GM18519 (cell line): ENCODE measurements around the gene FAT2.

Source experiments
- ATAC-seq: cut with Tn5 transposase; IDR thresholded peaks from one replicate; pipeline ENCODE4 v1.9.1; 2021; ENCODE audit warnings: mild to moderate bottlenecking, moderate library complexity; ENCODE audit not compliant: unreplicated experiment, low FRiP score

The FAT2 gene

GRCh38 chr5:151557951-151558350, 33.2 kb downstream of the FAT2 start:
- ATAC-seq: no peak

GRCh38 chr5:151557466-151557865, 33.7 kb downstream of the FAT2 start:
- no peak for ATAC-seq

GRCh38 chr5:151556806-151557205, 34.3 kb downstream of the FAT2 start:
- ATAC-seq: no peak

GRCh38 chr5:151555760-151556576, 35.2 kb downstream of the FAT2 start:
- no peak for ATAC-seq

- ATAC-seq: no peak
These were observed 37.4 kb downstream of the FAT2 start for GRCh38 chr5:151553695-151554094.

GRCh38 chr5:151553130-151553670, 37.9 kb downstream of the FAT2 start:
- ATAC-seq: no peak

- ATAC-seq: no peak
These were observed 39.1 kb downstream of the FAT2 start for GRCh38 chr5:151551985-151552384.

- no peak for ATAC-seq
These were observed 41.0 kb downstream of the FAT2 start for GRCh38 chr5:151550146-151550545.

GRCh38 chr5:151549713-151550112, 41.4 kb downstream of the FAT2 start:
- no peak for ATAC-seq

GRCh38 chr5:151547364-151547763, 43.8 kb downstream of the FAT2 start:
- no peak for ATAC-seq

- ATAC-seq: no peak
These were observed 49.6 kb downstream of the FAT2 start for GRCh38 chr5:151541571-151541970.
